Esophagus (tissue), 2 donors: Measurements from ENCODE around the gene ERBB2. TPM values are rescaled to one million over a fixed set of nuclear protein-coding genes. Genes with fewer than 3 reads are reported as not detected.

Experiments used
- H3K27ac ChIP-seq, 2 donors: one replicate each; pipeline ENCODE4 v1.5.1; 2013; ENCODE audit warnings: low read depth in 2 of 2, mild to moderate bottlenecking in 2 of 2, inconsistent platforms in 1 of 2, low read length in 1 of 2, moderate library complexity in 1 of 2
- H3K27me3 ChIP-seq, 2 donors: one replicate each; pipeline ENCODE4 v1.6.1; 2013; ENCODE audit warnings: low read length in 2 of 2, control low read depth in 1 of 2, mild to moderate bottlenecking in 1 of 2; ENCODE audit not compliant: insufficient read depth in 2 of 2, control insufficient read depth in 1 of 2
- H3K36me3 ChIP-seq, 2 donors: one replicate each; pipeline ENCODE4 v1.6.1; 2013; ENCODE audit warnings: low read length in 1 of 2; ENCODE audit not compliant: control insufficient read depth in 2 of 2, insufficient read depth in 2 of 2
- H3K4me1 ChIP-seq, 2 donors: one replicate each; pipeline ENCODE4 v1.6.1; 2013; ENCODE audit warnings: low read length in 1 of 2; ENCODE audit not compliant: control insufficient read depth in 2 of 2, insufficient read depth in 2 of 2
- H3K4me3 ChIP-seq, 2 donors: one replicate each; pipeline ENCODE4 v1.5.1; 2013; ENCODE audit warnings: low read length in 2 of 2, mild to moderate bottlenecking in 2 of 2, low read depth in 1 of 2, moderate library complexity in 1 of 2
- H3K9me3 ChIP-seq, 2 donors: one replicate each; pipeline ENCODE4 v1.6.1; 2013; ENCODE audit warnings: mild to moderate bottlenecking in 2 of 2, low read depth in 1 of 2, low read length in 1 of 2, moderate library complexity in 1 of 2; ENCODE audit not compliant: control insufficient read depth in 2 of 2, insufficient read depth in 1 of 2
- WGBS, 2 donors: extraction: QIAGEN DNeasy Blood & Tissue Kit; methylation state at CpG; one replicate each; pipeline ENCODE4 v1.1.7; 2013; 5-methylcytosine and 5-hydroxymethylcytosine counted together
- polyA plus RNA-seq, 2 donors: library from polyadenylated mRNA; stranded (reverse); fragments of 200-250 nt; gene quantifications; one replicate each; pipeline ENCODE4 v1.2.3, GENCODE V29; 2013
- donor health status: healthy with polysubstance abuse.
- donor health status: Bipolar disorder and iron deficiency.

ERBB2 gene
- polyA plus RNA-seq, 2 donors: 68.4 to 98.1 TPM

DNA sequence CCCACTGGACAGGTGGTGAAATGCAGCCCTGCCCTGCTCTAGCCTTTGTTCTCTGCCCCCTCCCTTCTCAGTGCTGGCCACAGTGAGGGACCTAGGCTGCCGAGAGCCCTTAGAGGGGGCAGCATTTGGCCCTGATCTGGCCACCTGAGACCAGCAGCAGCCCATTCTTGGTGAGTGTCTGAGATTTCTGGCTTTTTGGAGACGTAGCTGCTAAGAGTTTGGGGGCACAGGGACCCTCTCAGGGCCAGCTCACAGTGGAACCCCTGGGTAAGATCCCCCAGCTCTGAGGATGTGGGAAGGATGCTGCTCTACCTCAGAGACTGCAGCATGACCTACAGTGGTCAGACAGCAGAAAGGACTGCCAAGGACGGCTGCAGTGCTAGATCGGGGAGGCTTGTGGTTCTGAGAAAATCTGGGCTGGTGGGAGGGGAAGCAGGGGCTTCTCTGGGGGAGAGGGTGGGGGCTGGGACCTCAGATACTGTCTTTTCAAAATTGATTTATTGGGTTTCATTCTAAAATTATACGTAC lies 51.2 kb downstream of the ERBB2 start:
- Histone ChIP-seq H3K4me1 (peaks cover 2 to 19% of the 10 kb centered on the region in 2 donors), H3K4me3 (no peak overlapping the region), H3K27ac (no peak overlapping the region), H3K9me3 (no peaks in the 10 kb centered on the region), H3K27me3 (no peaks in the 10 kb centered on the region), H3K36me3 (peaks cover 0 to 12% of the 10 kb centered on the region in 2 donors)
- 56 to 58% methylated on average over 5 of the region's 5 CpGs for WGBS, 2 donors

DNA sequence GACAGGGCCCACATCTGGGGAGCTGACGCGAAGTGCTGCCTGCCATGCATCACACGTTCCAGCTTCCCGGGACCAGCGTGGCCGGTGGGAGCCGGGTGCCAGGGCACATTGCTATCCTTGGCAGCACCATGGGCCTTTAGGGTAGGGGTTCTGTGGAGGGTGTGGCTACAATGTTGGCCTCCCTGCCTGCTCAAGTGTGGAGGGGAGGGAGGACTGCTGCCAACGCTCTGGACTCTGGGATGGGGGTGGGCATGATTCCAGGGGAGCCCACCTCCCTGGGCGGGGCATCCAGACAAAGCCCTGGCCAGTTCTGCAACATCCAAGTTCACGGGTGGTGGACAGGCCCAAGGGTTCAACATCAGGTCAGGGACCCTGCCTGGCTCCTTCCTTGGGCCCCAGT lies 51.8 kb downstream of the ERBB2 start:
- H3K4me3 ChIP-seq: no peak overlapping the region
- peaks cover 2 to 19% of the 10 kb centered on the region in 2 donors for H3K4me1 ChIP-seq
- no peaks in the 10 kb centered on the region for H3K9me3 ChIP-seq
- H3K27me3 ChIP-seq: no peaks in the 10 kb centered on the region
- no peak overlapping the region for H3K27ac ChIP-seq
- 39 to 51% methylated on average over 10 of the region's 10 CpGs for WGBS, 2 donors
- H3K36me3 ChIP-seq: peaks cover 0 to 8% of the 10 kb centered on the region in 2 donors

DNA sequence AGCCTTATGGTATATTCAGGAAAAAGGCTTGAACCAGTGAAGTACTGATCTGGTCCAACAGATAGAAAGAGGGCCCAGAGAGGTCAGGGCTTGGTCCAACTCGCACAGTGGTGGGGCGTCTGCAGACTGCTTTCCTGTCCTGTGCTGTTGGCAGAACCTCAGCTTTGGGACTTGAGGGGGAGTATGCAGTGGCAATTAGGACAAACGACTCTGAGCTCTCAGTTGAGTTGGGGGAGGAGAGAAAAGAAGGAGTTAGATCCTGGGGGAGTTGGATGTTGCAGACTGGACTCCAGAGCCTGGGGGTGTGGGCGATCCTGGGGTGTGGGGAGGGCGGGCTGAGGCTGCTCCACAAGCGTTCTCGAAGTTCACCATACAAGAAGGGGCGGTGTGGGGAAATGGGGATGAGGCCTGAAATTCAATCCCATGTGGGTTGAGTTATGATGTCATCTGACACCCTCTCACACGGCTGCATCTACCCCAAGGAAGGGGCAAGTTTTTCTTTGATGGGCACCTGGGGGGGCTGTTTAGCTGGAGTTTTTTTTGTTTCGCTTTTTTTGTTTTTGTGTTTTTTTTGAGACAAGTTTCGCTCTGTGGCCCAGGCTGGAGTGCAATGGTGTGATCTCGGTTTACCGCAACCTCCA lies 52.5 kb downstream of the ERBB2 start:
- H3K27ac ChIP-seq: no peak overlapping the region
- no peaks in the 10 kb centered on the region for H3K9me3 ChIP-seq
- H3K4me1 ChIP-seq: peaks cover 2 to 19% of the 10 kb centered on the region in 2 donors
- no peak overlapping the region for H3K4me3 ChIP-seq
- peaks cover 0 to 6% of the 10 kb centered on the region in 2 donors for H3K36me3 ChIP-seq
- WGBS, 2 donors: 84 to 85% methylated on average over 13 of the region's 13 CpGs
- no peaks in the 10 kb centered on the region for H3K27me3 ChIP-seq

DNA sequence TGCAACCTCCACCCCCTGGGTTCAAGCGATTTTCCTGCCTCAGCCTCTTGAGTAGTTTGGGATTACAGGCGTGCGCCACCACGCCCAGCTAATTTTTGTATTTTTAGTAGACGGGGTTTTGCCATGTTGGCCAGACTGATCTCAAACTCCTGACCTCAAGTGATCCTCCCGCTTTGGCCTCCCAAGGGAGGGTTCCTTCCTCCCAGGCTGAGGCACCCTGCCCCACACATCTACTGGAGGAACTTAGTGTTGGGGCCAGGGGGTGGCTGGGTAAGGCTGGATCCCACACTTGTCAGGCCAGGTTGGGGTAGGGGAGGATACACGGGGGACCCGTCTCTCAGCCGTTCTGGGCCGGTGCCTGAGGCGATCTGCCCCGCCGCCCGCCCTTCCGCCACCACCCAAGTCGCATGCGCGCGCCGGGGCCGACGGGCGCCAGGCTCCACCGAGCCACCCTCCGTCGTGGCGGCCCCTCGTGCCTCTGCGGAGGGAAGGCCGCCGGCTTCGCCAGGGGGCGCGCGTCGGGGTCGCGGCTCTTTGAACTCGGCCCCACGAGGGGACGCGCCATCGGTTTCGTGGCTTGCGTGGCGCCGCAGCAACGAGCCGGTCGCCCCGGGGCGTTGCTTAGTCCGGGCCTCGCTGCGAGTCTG lies 53.8 kb downstream of the ERBB2 start:
- peaks cover 2 to 19% of the 10 kb centered on the region in 2 donors for H3K4me1 ChIP-seq
- no peaks in the 10 kb centered on the region for H3K27me3 ChIP-seq
- 6 to 7% methylated on average over 55 of the region's 55 CpGs for WGBS, 2 donors
- H3K4me3 ChIP-seq: peak overlapping the region; percentile 52 to 69
- no peaks in the 10 kb centered on the region for H3K36me3 ChIP-seq
- peak overlapping the region; percentile 90 to 94 for H3K27ac ChIP-seq
- H3K9me3 ChIP-seq: no peaks in the 10 kb centered on the region

DNA sequence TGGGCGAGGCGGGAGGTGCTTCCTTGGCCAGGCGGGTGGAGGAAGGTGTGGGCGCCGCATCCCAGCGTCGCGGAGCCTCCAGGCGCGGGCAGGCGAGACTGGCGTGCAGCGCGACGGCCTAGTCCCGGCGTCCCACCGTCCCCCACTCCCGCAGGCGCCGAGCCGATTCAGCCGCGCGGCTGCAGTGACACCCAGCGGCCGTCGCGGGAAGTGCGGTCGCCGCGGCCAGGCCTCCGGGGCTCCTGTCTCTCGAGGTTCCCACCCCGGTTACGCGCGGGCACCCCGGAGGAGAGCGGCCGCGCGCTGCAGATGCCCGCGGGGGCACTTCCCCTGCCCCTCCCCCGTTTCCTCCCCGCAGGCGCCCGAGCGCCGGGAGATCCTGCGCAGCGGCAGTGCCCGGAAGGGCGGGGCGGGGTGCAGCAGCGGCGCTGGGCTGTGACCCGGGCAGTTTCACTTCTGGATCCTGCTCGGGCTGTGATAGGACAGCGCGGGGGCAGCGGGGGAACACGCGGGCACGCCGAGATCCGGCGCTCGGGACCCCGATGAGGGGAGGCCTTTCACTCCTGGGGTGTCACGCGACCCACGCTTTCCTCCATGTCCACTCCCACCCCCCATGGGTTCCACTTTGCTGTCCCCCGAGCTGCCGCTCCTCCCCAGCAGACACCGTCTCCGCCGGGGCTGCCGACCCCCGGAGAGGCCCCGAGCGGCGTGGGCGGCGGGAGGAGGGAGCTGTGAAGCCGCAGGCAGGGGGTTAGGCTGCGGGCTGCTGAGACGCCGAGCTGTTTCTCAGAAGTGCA lies 54.5 kb downstream of the ERBB2 start:
- Histone ChIP-seq H3K4me1 (peaks cover 2 to 19% of the 10 kb centered on the region in 2 donors), H3K27me3 (no peaks in the 10 kb centered on the region), H3K9me3 (no peaks in the 10 kb centered on the region), H3K4me3 (peak overlapping the region; percentile 52 to 69), H3K27ac (peak overlapping the region; percentile 90 to 94), H3K36me3 (no peaks in the 10 kb centered on the region)
- WGBS, 2 donors: 0 to 1% methylated on average over 73 to 91 of the region's 91 CpGs

DNA sequence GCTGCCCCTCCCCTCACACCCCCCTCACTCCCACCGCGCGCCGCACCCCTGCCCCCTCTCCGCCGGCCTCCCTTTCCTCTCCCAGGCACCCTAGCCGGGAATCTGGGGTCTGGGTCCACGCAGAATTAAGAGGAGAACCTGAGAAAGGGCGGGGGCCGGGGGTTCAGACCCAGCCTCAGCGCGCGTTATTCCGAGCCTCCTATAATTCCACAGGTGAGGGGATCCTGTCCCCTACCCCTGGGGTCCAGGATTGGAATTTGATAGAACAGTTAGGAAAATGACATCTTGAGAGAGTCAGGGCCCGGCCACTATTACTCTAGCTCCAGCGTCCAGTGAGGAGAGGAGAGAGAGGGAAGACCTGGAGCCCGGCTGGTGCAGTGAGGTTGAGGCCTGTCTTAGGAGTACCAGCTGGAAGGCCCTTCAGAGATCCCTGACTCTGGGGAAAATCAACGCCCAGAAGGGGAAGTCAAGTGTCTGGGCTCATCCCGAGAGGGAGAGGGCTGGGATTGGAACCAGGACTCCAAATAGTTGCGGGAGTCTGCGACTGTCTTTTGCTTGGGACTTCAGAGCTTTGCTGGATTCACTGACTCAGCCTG lies 55.2 kb downstream of the ERBB2 start:
- peak overlapping the region; percentile 90 to 94 for H3K27ac ChIP-seq
- H3K4me1 ChIP-seq: peaks cover 2 to 17% of the 10 kb centered on the region in 2 donors
- no peaks in the 10 kb centered on the region for H3K27me3 ChIP-seq
- no peaks in the 10 kb centered on the region for H3K9me3 ChIP-seq
- WGBS, 2 donors: 33 to 35% methylated on average over 21 of the region's 21 CpGs
- H3K4me3 ChIP-seq: peak overlapping the region; percentile 52 to 69
- no peaks in the 10 kb centered on the region for H3K36me3 ChIP-seq

DNA sequence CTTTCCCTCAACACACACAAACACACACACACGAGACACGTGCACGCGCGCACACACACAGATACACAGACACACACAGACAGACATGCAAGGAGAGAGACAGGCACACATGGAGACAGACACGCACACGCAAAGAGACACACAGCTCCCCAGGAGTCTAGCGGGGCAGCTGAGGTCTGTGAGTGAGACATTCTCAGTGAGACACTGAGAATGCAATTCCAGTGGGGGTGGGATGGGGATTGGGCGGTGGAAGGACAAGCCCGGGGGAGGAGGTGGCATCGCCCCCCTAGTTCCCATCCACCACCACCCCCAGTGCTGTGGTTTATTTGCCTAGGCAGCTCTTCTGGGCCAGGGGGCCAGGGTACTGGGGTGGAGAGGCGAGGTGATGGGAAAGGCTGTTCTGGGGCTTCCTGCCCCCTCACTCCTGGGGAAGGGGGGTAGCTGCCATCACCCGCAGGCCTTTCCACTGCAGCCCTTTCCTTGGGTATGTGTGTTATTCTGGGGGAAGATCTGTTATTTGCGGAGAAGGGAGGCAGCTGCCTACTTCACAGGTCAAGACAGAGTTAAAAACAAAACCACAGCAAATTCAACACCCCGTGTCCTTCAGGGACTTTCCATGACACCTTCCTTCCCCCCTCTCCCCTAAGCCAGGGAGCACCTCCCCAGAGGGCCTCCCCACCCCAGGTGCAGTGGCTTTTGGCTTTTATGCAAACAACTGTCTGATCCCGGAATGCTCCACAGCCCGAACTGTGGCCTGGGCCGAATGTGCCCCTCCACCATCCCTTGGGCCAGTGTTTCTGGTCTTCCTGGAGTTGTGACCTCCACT lies 55.9 kb downstream of the ERBB2 start:
- no peaks in the 10 kb centered on the region for H3K9me3 ChIP-seq
- H3K4me1 ChIP-seq: peaks cover 2 to 13% of the 10 kb centered on the region in 2 donors
- no peak overlapping the region for H3K4me3 ChIP-seq
- no peaks in the 10 kb centered on the region for H3K27me3 ChIP-seq
- WGBS, 2 donors: 56 to 68% methylated on average over 18 of the region's 18 CpGs
- H3K36me3 ChIP-seq: no peaks in the 10 kb centered on the region
- peak overlapping the region; percentile 4 to 90 for H3K27ac ChIP-seq

DNA sequence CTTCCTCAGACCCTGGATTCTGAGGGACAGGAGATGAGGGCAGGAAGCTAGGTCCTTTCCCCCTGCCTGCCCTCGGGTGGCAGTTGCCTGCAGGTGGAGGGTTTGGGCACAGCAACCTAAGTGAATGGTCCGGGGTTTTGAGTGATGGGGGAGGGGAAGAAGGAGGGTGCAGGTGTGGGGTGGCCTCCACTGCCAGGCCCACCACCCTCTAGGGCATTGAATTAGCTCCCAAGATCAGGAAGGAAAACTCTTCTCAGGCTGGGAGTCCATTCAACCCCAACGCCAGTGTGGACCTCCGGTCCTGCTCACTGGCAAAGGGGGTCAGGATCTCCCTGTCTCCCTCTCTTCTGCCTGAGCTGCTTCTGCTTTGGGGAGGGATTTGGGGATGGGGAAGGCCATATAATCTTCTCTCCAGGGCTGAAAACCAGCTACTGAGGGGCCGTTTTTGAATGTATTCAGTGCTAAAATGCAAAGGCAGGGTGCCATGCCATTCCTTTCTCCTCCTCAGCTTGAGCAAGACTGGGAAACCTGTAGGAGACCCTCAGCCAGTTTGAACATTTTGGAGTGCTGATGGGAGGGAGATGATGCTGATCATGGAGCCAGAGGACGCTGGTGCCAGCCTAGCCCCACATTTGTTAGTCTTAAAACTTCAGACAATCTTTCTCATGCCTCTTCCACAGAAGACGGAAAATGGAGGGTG lies 56.7 kb downstream of the ERBB2 start:
- Histone ChIP-seq H3K27me3 (no peaks in the 10 kb centered on the region), H3K9me3 (no peaks in the 10 kb centered on the region), H3K4me3 (no peak overlapping the region), H3K27ac (no peak overlapping the region), H3K4me1 (peaks cover 2 to 12% of the 10 kb centered on the region in 2 donors), H3K36me3 (no peaks in the 10 kb centered on the region)
- WGBS, 2 donors: 54 to 55% methylated on average over 7 of the region's 7 CpGs
